GM19455 (cell line): Measurements from ENCODE around the gene EMP2.
"Not testable (repeated sequence)": the region's sequence is repeated elsewhere in the genome, so short reads cannot be mapped to it uniquely, and the experiment has no call there.

Source experiments
- ATAC-seq: cut with Tn5 transposase; IDR thresholded peaks from one replicate; pipeline ENCODE4 v1.9.1; 2021; ENCODE audit not compliant: unreplicated experiment

The EMP2 gene

GRCh38 chr16:10579965-10580882 is at the start of gene EMP2:
Gene EMP2 (minus strand): TSS chr16:10580598. CDS start chr16:10547617, 32,981 bp downstream.
- no peak for ATAC-seq

- no peak for ATAC-seq
Observed at GRCh38 chr16:10629592-10629963, 49.2 kb upstream of the EMP2 start.

- no peak for ATAC-seq
Observed at GRCh38 chr16:10625595-10626357, 45.4 kb upstream of the EMP2 start.

GRCh38 chr16:10624527-10624926 is 44.1 kb upstream of the EMP2 start:
- no peak for ATAC-seq

- ATAC-seq = no peak
Observed at GRCh38 chr16:10623059-10623458, 42.7 kb upstream of the EMP2 start.

GRCh38 chr16:10622036-10622921 is 41.9 kb upstream of the EMP2 start:
- ATAC-seq = no peak

GRCh38 chr16:10621216-10621949 is 41.0 kb upstream of the EMP2 start:
- ATAC-seq = not testable (repeated sequence)

- no peak for ATAC-seq
Observed at GRCh38 chr16:10620120-10620519, 39.7 kb upstream of the EMP2 start.

GRCh38 chr16:10619271-10619849 is 39.0 kb upstream of the EMP2 start:
- no peak for ATAC-seq

- ATAC-seq = no peak
Observed at GRCh38 chr16:10618710-10619209, 38.4 kb upstream of the EMP2 start.

GRCh38 chr16:10617662-10618420 is 37.4 kb upstream of the EMP2 start:
- ATAC-seq = no peak

- no peak for ATAC-seq
Observed at GRCh38 chr16:10616756-10617640, 36.6 kb upstream of the EMP2 start.

GRCh38 chr16:10616419-10616755 is 36.0 kb upstream of the EMP2 start:
- no peak for ATAC-seq

- no peak for ATAC-seq
Observed at GRCh38 chr16:10614685-10615084, 34.3 kb upstream of the EMP2 start.

- ATAC-seq = no peak
Observed at GRCh38 chr16:10613785-10614485, 33.5 kb upstream of the EMP2 start.

GRCh38 chr16:10612649-10613179 is 32.3 kb upstream of the EMP2 start:
- no peak for ATAC-seq

GRCh38 chr16:10611825-10612342 is 31.5 kb upstream of the EMP2 start:
- no peak for ATAC-seq
